Mesothelial cell of epicardium (in vitro differentiated cells): Measurements from ENCODE around the gene PERM1. TPM values are rescaled to one million over a fixed set of nuclear protein-coding genes. Genes with fewer than 3 reads are reported as not detected.
"Not testable (repeated sequence)": the region's sequence is repeated elsewhere in the genome, so short reads cannot be mapped to it uniquely, and the experiment has no call there.

Experiments
- DNase-seq, 2 experiments: peaks; one replicate each; pipeline ENCODE4 v3.0.0; 2021; ENCODE audit warnings: low spot score in 2 of 2; ENCODE audit not compliant: unreplicated experiment in 2 of 2
- H3K27ac Mint-ChIP-seq: 2 replicates; pipeline ENCODE4 v1.8.0; 2021; ENCODE audit warnings: mixed read lengths
- H3K27me3 Mint-ChIP-seq: 2 replicates; pipeline ENCODE4 v1.8.0; 2021; ENCODE audit warnings: low read depth, mixed read lengths
- H3K36me3 Mint-ChIP-seq: 2 replicates; pipeline ENCODE4 v1.8.0; 2021; ENCODE audit warnings: mixed read lengths
- H3K4me1 Mint-ChIP-seq: 2 replicates; pipeline ENCODE4 v1.8.0; 2021; ENCODE audit warnings: mixed read lengths
- H3K4me3 Mint-ChIP-seq: 2 replicates; pipeline ENCODE4 v1.8.0; 2021; ENCODE audit warnings: mild to moderate bottlenecking, moderate library complexity, mixed read lengths
- H3K9me3 Mint-ChIP-seq: 2 replicates; pipeline ENCODE4 v1.8.0; 2021; ENCODE audit warnings: mixed read lengths
- CTCF ChIP-seq: fragments of 200-600 bp; sonication (generic); IDR thresholded peaks from one replicate; pipeline ENCODE4 v1.5.0; 2021; ENCODE audit warnings: antibody characterized with exemption; ENCODE audit not compliant: unreplicated experiment
- total RNA-seq: library from RNA; stranded (reverse); gene quantifications from 3 replicates; pipeline ENCODE4 v1.2.1, GENCODE V29; 2021

The PERM1 gene
- total RNA-seq, 1 donor from 2014 or later: 2.8 TPM

DNA sequence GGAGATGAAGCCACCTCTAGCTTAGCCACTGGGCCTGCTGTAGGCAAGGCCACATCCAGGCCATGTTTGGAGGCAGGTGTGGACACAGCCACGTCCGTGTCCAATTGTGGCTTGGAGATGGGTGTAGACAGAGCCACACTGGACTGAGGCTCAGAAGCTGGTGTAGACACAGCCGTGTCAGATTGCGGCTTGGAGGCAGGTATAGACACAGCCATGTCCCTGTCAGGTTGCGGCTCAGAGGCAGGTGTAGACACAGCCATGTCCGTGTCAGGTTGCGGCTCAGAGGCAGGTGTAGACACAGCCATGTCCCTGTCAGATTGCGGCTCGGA is 2.2 kb downstream of the PERM1 start:
- no peak for DNase-seq
- TF ChIP-seq CTCF: no peak
- H3K9me3 Mint-ChIP-seq: peaks cover 3% of the 10 kb centered on the region
- H3K36me3 Mint-ChIP-seq: peaks cover 3% of the 10 kb centered on the region
- peaks cover 8% of the 10 kb centered on the region for H3K27me3 Mint-ChIP-seq
- H3K4me3 Mint-ChIP-seq: no peak overlapping the region
- H3K27ac Mint-ChIP-seq: no peak overlapping the region
- H3K4me1 Mint-ChIP-seq: peaks cover 9% of the 10 kb centered on the region

- Mint-ChIP-seq H3K27me3 (peaks cover 8% of the 10 kb centered on the region), H3K4me3 (no peak overlapping the region), H3K27ac (no peak overlapping the region), H3K9me3 (peaks cover 3% of the 10 kb centered on the region), H3K4me1 (peaks cover 9% of the 10 kb centered on the region), H3K36me3 (peaks cover 3% of the 10 kb centered on the region)
- TF ChIP-seq CTCF: no peak
- no peak for DNase-seq
Observed at GRCh38 chr1:978835-979743, 2.8 kb downstream of the PERM1 start.

- Mint-ChIP-seq H3K4me1 (peaks cover 9% of the 10 kb centered on the region), H3K27me3 (peaks cover 7% of the 10 kb centered on the region), H3K4me3 (peak overlapping the region; percentile 45), H3K27ac (peak overlapping the region; percentile 82), H3K36me3 (peaks cover 6% of the 10 kb centered on the region), H3K9me3 (peaks cover 3% of the 10 kb centered on the region)
- TF ChIP-seq CTCF: no peak
- no peak for DNase-seq
Observed at GRCh38 chr1:978069-978834, 3.6 kb downstream of the PERM1 start.

DNA sequence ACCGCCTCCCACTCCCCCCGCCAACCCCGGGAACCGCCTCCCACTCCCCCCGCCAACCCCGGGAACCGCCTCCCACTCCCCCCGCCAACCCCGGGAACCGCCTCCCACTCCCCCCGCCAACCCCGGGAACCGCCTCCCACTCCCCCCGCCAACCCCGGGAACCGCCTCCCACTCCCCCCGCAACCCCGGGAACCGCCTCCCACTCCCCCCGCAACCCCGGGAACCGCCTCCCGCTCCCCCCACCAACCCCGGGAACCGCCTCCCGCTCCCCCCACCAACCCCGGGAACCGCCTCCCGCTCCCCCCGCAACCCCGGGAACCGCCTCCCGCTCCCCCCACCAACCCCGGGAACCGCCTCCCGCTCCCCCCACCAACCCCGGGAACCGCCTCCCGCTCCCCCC is 5.1 kb downstream of the PERM1 start:
- H3K9me3 Mint-ChIP-seq, H3K36me3 Mint-ChIP-seq: not testable (repeated sequence)

DNA sequence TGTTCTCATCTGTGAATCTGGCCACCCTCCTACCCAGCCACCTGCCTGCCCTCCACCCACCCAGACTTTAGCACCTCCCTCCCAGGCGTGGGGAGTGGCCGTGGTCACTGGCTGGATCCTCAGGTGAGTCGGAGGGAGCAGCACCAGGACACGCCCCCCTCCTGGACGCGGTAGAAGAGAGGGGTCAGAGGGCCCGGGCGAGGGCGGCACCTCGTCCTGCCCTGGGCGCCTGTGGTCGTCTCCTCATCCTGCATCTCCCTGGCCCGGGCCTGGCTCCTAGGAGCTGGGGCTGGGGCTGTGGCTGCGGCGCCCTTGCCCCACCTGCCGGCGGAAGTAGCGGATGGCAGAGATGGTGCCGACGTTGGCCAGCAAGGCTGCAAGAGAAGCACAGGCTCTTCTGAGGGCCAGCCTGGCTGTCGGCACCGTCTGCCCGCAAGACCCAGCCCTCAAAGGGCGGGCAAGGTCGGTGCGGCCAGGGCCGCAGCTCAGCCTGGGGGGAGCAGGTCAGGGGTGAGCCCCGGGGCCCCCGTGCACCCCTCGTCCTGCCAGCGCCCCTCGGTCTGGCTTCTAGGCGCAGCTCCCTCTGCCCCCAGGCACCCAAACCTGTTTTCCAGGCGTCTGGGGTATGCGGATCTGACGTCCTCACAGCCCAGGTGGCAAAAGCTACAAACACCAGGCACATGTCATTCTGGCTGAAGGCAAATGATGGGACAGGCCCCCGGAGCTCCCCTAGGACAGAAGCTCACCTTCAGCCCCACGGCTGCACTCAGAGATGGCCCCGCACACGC is 5.8 kb downstream of the PERM1 start:
- Mint-ChIP-seq H3K4me1 (peaks cover 11% of the 10 kb centered on the region), H3K36me3 (peaks cover 6% of the 10 kb centered on the region), H3K4me3 (peak overlapping the region; percentile 59), H3K27me3 (no peaks in the 10 kb centered on the region), H3K27ac (peak overlapping the region; percentile 90), H3K9me3 (peaks cover 3% of the 10 kb centered on the region)
- peak; percentile 63 to 85 for DNase-seq
- peak; percentile 69 for TF ChIP-seq CTCF

More for the DNA sequence above, 5.1 kb downstream of the PERM1 start:
- not testable (repeated sequence) for DNase-seq, H3K27me3 Mint-ChIP-seq, H3K4me1 Mint-ChIP-seq, H3K27ac Mint-ChIP-seq, H3K4me3 Mint-ChIP-seq
